GM12865 (cell line): Measurements from ENCODE around the gene GPR152.

Source experiments
- DNase-seq: peaks from one replicate; pipeline ENCODE4 v3.0.0; 2010; ENCODE audit warnings: low read depth
- H3K4me3 ChIP-seq: 2 replicates; pipeline ENCODE4 v1.5.1; 2011; ENCODE audit warnings: mild to moderate bottlenecking, low read depth, low read length, control low read depth
- TF ChIP-seq, protein P1 (sequence below): IDR thresholded peaks from 2 replicates; pipeline ENCODE4 v1.5.1; 2011; ENCODE audit warnings: low read length, control low read depth, low read depth, inconsistent platforms; ENCODE audit not compliant: insufficient read depth; ENCODE audit errors: missing control alignments

The GPR152 gene

DNA sequence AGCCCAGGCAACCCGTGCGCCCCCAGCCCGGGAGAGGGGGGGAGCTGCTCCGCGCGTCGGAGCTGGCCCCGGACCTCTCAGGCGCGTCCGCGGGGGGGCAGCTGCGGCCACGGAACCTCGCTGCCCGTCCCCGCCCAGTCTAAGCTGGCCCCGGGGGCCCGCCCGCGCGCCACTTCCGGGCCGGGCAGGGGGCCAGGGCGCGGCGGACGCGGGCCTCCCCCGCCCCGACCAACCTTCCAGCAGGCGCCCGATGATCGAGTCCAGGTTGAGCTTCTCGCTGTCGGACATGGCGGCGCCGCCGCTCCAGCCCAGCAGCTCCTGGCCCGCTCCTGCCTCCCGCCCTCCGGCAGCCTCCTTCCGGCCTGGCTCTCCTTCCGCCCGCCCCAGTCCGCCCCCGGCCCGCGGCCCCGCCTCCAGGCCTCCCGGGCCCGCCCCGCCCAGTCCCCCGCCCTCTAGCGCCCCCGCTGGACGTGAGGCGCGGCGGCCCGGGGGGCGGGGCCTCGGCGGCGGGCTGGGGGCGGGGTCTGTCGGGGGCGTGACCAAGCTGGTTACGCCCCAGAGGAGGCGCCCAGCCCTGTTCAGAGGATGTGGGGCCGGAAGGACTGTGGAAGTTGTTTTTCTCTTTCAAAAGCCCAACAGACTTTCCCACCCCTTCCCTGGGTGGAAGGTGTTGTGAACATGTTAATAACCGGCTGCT is 50.9 kb downstream of the GPR152 start, which contains the start of gene PPP1CA:
Gene PPP1CA (minus strand): TSS at position 364 of the 697 bp plus-strand sequence. CDS start 76 bp downstream, at position 288.
- TF ChIP-seq, protein P1, sequence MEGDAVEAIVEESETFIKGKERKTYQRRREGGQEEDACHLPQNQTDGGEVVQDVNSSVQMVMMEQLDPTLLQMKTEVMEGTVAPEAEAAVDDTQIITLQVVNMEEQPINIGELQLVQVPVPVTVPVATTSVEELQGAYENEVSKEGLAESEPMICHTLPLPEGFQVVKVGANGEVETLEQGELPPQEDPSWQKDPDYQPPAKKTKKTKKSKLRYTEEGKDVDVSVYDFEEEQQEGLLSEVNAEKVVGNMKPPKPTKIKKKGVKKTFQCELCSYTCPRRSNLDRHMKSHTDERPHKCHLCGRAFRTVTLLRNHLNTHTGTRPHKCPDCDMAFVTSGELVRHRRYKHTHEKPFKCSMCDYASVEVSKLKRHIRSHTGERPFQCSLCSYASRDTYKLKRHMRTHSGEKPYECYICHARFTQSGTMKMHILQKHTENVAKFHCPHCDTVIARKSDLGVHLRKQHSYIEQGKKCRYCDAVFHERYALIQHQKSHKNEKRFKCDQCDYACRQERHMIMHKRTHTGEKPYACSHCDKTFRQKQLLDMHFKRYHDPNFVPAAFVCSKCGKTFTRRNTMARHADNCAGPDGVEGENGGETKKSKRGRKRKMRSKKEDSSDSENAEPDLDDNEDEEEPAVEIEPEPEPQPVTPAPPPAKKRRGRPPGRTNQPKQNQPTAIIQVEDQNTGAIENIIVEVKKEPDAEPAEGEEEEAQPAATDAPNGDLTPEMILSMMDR = peak; percentile 42
- DNase-seq = peak; percentile 95

More for the DNA sequence above, 50.9 kb downstream of the GPR152 start, which contains the start of gene PPP1CA:
- peak within 1 kb of the TSS; percentile 91 for H3K4me3 ChIP-seq
